Activated naive CD4-positive, alpha-beta T cell treated with Interleukin-2 at 50 U/mL for 16 hours (primary cell): ENCODE measurements around the gene NDUFA11.
A peak's percentile ranks its signal among the peaks of the same experiment; 100 is the strongest.

Experiments used
- DNase-seq: peaks from one replicate; pipeline ENCODE4 v3.0.0-alpha.2; 2020

Gene NDUFA11

DNA sequence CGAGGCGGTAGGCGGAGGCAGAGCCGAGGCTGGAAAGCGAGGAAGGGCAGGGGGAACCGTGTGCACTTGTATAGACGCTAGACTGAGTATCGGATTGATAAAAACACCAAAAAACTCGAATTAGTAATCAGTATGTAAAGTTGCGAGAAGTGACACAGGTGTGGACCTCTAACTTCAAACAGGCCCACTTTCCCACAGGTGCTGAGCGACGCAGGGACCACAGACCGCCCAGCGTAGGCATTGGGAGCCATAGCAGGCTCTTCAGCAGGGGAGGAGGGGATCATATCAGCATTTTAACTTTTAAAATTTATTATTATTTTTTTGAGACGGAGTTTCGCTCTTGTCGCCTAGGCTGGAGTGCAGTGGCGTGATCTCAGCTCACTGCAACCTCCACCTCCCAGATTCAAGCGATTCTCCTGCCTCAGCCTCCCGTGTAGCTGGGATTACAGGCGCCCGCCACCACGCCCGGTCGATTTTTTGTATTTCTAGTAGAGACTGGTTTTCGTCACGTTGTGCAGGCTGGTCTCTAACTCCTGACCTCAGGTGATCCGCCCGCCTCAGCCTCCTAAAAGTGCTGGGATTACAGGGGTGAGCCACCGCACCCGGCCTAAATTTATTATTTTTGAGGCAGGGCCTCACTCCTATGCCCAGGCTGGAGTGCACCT is 1.7 kb upstream of the NDUFA11 start:
- no peak for DNase-seq

DNA sequence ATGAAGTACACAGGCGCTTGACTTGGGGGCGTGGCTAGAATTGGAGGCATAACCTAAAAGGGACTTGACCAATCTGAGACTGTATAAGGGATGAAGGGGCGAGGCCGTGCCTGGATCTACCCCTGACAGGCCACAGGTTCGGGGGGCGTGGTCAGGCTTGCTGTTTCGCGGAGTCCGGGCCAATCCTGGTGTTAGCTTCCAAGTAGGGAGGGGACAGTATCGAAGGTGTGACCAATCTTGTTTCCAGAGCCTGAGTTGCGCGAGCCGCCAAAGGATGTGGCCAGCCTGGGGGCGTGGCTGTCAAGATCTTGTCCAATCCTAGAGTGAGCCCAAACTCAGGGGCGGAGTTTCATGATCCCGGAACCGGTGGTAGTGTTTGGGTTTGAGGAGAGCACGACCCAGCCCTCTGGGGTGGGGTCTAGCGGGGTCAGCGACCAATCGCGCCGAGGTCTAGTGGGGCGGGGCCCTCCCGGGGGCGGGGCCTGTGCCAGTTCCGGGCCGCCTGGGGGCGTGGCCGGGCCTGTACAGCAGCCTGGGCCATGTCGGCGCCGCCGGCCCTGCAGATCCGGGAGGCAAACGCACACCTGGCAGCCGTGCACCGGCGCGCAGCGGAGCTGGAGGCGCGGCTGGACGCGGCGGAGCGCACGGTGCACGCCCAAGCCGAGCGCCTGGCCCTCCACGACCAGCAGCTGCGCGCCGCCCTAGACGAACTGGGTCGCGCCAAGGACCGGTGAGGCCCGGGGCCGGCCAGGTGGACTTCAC is 943 bp upstream of the NDUFA11 start, which contains the start of gene VMAC:
Gene VMAC, plus strand, starts transcription at position 521 of the 762 bp plus-strand sequence. Its CDS starts 19 bp downstream, at position 540.
- DNase-seq: peak; percentile 100

DNA sequence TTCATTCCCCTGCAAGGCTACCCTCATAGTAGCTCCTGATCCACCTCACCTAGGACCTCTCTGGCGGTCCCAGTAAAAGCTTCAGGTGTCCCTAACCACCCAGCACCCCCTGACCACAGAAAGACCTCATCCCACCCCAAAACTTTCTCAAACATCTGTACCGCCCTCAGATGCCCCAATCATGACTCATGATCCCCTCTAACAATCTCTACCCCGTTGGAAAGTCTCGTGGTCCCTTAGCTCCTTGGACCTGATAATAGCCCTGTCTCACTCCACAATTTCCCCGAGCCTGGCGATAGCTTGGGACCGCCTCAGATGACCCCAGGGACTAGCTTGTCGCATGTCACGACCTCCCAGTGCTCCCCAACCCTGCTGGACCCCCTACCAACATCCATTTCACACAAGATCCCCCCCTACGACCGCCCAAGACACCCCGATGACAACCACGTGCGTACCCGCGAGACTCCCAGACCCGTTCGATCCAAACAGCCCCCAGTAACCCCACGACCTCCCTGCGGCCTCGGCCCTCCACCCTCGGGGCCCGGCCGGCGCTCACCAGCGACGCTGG is 450 bp downstream of the NDUFA11 start:
- peak; percentile 31 for DNase-seq

DNA sequence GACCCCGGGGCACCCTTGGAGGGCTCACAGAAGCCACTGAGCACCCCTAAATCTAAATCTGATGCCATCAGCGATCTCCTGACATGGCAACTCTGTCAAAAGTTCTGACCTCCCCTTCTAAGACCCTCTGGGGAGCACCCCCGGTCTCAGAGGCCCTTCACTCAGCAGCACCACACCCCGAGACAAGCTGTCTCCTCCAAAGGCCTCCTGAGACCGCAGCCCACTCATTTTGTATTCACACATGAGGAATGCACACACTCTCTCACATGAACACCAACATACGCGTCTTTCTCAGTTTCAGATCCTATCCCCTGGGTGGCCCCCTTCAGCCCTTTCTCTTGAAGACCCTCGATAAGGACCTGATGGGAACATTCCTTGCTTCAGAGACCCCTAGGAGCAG is 2.6 kb downstream of the NDUFA11 start:
- no peak for DNase-seq

DNA sequence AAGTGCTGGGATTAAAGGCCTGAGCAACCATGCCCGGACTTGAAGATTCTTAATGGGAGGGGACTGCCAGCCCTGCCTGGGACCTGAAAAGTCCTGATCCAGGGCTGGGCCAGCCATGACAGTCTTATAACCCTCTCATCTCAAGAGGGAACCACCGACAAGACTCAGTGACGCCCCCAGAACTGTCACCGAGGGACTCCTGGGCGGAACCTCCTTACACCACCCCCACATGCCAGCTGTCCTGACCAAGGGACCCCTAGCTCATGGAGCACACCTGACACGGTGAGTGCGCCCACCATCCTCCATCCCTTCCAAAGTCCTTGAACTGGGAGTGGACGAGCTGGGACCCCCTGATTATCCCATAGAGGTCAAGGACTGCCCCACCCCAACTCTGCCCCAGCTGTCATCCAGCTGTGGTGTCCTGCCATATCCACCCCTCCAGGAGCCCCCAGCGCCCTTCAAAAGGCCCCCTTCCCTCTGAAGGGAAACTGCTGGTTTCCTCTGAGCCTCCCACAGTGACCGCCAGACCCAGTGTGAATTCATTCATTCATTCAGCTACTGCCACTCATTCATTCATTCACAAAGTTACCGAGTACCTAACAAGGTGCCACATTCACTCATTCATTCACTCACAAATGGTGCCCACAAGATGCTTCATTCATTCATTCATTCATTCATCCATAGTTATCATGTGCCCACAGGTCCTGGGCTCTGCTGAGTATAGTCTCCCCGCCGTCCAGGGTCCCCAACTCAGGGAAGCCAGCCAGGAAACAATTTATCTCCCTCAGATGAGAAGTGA is 3.7 kb downstream of the NDUFA11 start:
- no peak for DNase-seq

DNA sequence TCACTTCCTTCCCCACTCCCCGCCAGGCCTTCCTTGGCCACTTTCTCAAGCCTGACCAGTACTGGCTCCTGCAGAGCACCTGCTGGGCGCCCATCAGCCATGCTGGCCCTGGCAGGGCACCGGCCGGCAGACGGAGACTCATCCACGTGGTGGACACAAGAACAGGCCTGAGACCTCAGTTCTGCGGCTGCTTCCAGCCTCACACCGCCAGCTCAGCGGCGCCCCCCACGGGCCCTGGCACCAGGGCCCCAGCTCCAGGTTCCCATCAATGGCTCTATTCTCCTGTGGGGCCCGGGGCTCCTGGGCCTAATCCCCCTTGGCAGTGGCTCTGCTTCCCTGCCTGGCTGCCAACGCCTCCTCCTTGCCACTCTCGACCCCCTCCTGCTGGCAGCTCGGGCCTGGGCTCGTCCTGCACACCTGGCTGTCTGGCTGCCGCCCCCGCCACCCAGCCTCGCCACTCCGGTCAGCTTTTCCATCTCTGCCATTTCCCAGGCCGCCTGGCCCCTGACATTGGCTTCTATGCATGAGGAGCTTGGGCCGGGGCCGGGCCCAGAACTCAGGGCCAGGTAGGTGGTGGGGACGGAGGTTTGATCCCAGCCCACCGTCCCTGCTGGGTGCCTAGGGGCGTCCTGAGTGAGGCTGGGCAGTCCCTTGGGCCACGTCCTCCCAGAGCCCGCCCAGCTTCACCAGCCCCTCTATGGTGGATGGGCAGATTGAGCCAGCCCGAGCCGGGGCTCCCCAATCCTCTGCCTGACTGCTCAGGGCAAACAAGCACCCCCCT is 6.2 kb downstream of the NDUFA11 start:
- no peak for DNase-seq

DNA sequence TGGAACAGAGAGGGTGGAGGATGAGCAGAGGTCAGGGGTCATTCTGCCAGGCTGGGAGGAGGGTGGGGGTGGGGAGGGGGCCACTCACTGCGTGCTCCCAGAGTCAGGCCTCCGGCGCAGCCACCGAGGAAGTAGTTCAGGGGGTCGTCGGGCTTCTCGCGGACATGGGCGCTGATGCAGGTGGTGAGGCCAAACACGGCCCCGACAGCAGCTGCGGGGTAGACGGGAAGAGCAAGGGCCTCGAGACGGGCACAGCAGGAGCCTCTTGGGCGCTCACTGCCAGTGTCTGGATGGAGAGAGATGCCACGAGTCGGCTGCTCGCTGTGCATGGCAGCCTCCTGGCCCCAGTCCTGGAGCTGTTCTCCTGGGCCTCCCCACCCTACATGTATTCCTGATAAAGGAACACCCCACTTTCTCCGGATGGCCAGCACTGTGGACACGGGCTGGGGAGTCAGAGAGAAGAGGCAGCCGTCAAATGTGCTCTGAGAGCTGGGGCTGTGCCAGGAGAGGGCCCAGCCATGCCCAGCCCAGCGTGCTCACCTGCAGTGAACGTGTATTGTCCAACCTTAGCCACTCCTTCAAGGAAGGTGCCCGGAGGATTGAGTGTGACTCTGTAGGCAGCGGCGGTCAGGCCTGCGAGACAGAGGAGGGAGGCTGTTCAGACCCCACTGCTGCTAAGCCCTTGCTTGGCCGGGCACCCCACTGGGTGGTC is 7.1 kb downstream of the NDUFA11 start:
- no peak for DNase-seq

DNA sequence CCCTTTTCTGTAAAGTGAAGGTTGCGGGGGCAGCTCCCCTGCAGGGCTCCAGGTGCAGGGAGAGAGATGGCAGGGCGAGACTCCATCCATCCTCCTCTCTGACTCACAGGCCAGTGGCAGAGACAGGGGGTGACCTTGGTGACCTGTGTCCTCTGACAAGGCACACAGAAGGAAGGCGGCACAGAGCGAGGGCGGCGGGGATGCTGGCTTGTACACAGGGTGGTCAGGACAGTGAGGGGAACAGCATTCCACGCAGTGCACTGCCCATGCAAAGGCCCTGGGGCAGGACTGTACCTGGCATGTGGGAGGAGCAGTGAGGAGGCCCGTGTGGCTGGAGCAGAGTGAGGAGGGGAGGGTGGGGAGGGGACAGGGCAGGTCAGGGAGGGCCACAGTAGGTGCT is 7.7 kb downstream of the NDUFA11 start:
- DNase-seq: no peak

DNA sequence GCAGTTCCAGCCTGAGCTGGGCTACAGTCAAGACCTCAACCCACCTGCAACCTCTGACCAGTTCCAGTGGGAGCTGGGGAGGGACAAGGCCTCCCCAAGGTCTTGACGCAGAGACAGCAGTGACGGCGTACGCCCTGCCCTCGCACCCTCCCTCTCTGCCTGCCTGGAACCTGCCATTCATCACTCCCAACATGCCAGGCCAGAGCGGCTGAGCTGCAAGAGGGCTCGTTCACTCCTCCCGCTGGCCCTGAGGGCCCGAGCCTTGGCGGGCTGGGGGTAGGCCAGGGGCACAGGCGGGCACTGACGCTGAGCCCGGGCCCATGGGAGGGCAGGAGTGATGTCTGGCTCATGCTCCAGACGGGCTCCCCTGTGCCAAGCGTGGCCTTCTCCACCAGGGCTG is 8.2 kb downstream of the NDUFA11 start:
- DNase-seq: no peak

DNA sequence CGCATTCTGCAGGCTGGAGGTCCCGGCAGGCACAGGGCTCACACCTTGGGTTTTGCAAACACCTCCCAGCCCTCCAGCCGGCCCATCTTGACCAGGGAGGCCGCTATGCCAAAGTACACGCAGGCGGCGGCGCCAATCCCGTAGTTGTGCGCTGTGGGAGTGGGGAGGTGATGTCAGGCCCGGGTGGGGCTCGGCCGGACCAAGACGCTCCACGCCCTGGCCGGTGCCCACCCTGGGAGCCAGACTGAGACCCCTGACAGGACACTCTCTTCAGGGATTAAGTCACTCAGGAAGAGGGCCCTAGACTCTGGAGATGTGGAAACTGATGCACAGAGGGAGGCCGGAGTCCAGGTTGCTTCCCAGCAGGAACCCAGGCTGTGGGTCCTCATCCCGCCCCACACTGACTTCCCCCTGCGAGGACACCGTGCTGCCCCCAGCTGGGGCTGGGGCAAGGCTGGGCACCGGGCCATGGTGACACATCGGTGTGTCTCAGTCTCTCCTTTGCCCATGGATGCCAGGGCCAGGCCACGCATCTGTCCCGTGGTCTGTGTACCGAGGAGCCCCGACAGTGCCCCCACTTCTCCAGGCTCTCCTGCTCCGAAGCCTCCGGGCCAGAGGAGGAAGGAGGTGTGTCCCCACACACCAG is 8.8 kb downstream of the NDUFA11 start:
- DNase-seq: no peak

DNA sequence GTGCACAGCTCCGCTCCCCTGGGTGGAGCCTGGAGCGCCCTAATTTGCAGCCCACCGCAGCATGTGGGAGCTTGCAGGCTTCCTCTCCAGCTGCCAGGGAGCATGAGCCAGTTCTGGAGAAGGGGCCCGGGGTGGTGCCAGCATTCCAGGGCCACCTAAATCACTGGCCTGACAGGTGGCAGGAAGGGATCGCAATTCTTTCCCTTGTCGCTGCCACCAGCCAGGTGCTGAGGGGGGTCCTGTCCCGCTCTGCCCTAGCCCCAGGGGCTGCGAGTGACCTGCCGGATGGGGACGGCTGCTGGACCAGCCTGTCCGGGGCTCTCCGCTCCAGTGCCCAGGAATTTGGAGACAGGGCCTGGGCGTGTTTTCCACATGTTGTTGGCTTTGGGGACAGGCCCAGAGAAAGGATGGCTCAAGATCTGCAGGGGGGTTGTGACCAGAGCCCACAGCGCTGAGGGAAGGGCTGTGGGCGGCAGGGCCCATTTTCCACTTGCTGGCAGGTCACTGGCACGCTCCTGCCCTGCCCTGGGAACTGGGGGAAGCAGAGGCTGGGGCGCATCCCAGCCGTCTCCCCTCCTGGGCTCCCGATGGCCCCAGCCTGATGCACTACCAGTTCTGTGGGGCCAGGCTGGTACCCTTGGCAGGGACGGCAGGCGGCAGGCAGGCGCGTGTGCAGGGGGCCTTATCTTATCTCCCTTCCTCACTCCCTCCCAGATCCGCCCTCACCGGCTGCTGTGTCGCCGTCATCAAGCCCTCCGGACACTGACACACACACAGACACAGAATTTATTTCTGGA is 9.5 kb downstream of the NDUFA11 start:
- no peak for DNase-seq

DNA sequence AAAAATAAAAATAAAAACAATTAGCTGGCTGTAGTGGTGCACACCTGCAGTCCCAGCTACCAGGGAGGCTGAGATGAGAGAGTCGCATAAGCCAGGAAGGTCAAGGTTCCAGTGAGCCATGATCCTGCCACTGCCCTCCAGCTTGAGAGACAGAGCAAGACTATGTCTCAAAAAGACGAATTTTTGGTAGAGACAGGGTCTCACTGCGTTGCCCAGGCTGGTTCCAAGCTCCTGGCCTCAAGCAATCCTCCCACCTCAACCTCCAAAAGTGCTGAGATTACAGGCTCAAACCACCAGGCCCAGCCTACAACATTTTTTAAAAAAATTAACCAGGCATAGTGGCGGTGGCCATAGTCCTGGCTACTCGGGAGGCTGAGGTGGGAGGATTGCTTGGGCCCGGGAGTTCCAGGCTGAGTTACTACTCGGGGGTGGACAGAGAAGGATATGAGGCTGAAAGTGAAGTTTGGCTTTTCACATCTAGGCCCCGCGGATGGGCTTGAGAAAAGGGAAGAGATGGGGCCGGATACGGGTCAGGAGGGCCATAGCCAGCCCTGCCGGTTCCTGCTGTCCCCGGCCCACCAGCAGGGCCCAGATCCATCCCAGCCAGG is 10.2 kb downstream of the NDUFA11 start:
- DNase-seq: no peak

DNA sequence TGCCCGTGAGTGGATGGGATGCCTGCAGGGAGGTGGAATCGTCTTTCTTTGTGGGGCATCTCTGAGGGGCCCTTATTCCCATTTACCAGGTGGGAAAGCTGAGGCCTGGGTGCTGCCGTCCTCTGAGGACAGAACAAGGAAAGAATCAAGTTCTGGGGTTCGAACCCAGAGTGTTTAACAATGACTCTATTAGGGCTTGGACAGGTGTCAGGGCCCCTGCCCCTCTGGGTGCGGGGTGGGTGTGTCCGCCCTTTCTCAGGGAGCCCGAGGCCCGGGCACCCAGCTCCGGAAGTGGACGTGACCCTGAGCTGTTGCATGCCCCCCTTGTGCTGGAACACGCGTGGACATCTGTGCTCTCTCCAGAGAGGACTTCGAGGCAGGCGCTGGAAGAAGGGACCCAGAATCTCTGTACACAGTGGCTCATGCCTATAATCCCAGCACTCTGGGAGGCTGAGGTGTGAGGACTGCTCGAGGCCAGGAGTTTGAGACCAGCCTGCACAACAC is 10.8 kb downstream of the NDUFA11 start:
- no peak for DNase-seq

DNA sequence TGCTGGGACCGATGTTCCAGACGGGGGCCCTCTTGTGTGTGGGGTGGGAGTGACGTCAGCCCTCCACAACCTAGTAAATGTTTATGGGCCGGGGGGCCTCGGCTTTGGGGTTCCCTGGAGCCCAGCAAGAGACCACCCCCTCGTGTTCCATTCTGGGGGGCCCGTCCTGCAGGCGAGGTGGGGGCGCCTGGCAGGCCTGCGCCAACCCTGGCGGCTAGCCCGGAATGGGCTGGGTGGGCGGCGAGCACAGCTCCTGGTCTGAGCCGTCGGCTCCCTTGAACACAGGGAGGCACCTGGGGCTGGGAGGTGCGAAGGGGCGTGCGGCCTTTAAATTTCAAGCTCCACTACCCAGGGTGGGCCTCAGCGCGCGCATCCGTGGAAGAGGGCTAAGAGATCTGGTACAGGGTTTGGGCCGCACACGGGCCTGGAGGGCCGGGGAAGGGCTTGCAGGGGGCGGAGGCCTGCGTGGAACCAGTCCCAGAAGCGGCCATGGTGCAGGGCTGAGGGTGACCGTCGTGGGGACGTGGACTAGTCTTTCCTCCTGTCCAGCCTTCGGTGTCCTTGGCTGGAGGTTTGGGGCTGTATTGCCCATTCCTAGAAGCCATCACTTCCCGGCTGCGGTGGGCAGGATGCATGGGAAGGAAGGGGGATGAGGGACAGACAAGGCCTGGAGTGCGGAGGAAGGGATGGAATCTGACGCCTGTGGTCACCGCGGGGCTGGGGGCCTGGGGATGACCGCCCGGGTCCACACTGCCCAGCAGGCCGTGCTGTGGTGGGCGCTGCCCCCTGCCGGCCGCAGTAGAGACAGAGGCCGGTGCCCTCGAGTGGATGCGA is 11.4 kb downstream of the NDUFA11 start:
- DNase-seq: no peak

DNA sequence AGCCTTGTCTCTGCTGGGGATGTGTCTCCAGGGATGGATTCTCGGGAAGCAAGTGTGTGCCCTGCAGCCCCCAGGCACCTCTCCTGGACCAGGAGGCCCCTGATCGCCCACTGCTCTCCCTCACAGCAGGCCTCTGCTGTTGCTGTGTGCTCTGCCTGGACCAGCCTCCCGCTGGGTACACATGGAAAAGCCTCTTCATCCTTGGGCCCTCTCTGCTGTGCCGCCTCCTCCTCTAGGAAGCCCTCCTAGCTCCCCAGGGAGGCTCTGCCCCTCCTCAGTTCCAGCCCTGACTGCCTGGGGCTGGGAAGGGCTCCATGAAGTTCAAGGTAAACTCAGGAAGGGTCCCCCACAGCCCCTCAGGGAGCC is 12.0 kb downstream of the NDUFA11 start:
- DNase-seq: no peak

DNA sequence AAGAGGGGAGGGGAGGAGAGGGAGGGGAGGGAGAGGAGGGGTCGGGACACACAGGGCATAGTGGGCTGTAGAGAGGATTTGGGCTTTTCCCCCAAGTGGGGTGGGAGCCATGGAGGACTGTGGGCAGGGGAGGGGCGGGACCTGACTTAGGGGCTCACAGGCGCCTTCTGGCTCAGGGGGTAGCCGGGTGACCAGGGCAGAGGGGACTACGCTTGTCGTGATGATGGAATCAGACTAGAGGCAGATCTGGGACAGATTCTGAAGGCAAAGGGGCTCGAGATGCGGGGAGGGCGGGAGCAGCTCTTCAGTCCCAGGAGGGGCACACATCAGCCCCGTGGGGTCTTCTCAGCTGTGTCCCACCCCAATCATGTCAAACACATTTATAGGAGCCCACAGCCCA is 13.5 kb downstream of the NDUFA11 start:
- DNase-seq: no peak

DNA sequence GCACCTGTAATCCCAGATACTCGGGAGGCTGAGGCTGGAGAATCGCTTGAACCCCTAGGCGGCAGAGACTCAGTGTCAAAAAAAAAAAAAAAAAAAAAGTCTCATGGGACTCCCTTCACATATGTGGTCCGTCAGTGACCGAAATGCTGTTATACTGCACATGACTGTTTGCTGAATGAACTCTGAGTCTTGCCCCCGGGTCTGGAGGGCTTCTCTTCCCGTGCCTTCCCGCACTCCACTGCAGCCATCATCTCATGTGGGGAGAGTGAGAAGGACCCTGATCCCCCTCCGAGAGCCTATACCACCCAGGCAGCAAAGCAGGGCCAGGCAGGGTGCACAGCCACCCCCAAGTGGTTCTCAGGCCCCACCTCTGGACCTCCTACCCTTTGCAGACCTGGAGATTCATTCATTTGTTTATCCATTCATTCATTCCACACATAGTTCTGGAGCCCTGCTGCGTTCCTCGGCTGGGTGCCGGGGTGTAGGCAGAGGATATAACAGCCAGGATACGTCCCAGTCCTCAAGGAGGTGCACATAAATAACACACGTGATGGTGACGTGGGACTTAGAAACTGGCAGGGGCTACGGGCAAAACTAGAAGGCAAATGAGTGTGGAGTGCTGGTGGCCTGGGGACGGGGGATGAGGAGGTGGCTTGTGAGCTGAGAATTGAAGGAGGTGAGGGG is 14.2 kb downstream of the NDUFA11 start:
- no peak for DNase-seq
